HepG2 (cell line): ENCODE measurements around the gene CCDC174. TPM values are rescaled to one million over a fixed set of nuclear protein-coding genes. Genes with fewer than 3 reads are reported as not detected.

Experiments used
- ATAC-seq: fragments of 200-7000 bp; cut with Tn5 transposase; 3 replicates; pipeline ENCODE4 v1.9.1; 2020; ENCODE audit warnings: mild to moderate bottlenecking, moderate library complexity
- BruUV-seq: library from RNA; stranded (reverse); fragments of 400-500 nt; replicated peaks from 2 replicates; lab custom pipeline; 2021; lab: Mats Ljungman, UMichigan
- CTCF ChIA-PET: fragments of 300-600 bp; formaldehyde crosslinking; extraction: SDS; loops from one replicate; lab custom pipeline; 2021; ENCODE audit warnings: low total read pairs, inconsistent platforms, low intra/inter-chr PET ratio; lab: Yijun Ruan, JAX
- POLR2A ChIA-PET: fragments of 350-600 bp; sonication (Branson Sonifier 250); formaldehyde crosslinking; loops from one replicate; lab custom pipeline; 2020; ENCODE audit warnings: antibody characterized with exemption, inconsistent platforms; lab: Yijun Ruan, JAX
- DNase-seq: peaks from one replicate; pipeline ENCODE4 v3.0.0-alpha.2; 2015; ENCODE audit warnings: low spot score
- FAIRE-seq: peaks from 3 replicates; lab custom pipeline; 2011; peaks lifted over from hg19 to GRCh38; lab: Jason Lieb, UNC
- H2AFZ ChIP-seq: one replicate; pipeline ENCODE4 v1.6.1; 2011; ENCODE audit warnings: low read length, inconsistent platforms
- H3K27ac ChIP-seq: fragments of 300-600 bp; 3 replicates; pipeline ENCODE4 v1.8.0; 2011; ENCODE audit warnings: mixed run types, mild to moderate bottlenecking, mixed read lengths, low read length, inconsistent platforms; ENCODE audit not compliant: insufficient read depth; ENCODE audit errors: extremely low read length
- H3K27me3 ChIP-seq, 2 experiments: fragments of 200-600 bp in 1 of 2; 2 replicates in 1 of 2; 3 replicates in 1 of 2; pipeline versions ENCODE4 v1.6.0 to v1.8.0; 2011; ENCODE audit warnings: low read length in 2 of 2, mild to moderate bottlenecking in 2 of 2, moderate library complexity in 2 of 2, inconsistent platforms in 1 of 2; ENCODE audit not compliant: insufficient read depth in 2 of 2, control insufficient read depth in 1 of 2
- H3K36me3 ChIP-seq, 2 experiments: fragments of 200-600 bp in 1 of 2; replicated peaks in 1 of 2; 2 replicates in 1 of 2; 3 replicates in 1 of 2; pipeline versions ENCODE4 v1.5.1 to v1.8.0; 2011; ENCODE audit warnings: low read length in 2 of 2, inconsistent platforms in 1 of 2; ENCODE audit not compliant: insufficient read depth in 2 of 2, control insufficient read depth in 1 of 2
- H3K4me1 ChIP-seq: 2 replicates; pipeline ENCODE4 v1.5.1; 2012; ENCODE audit warnings: low read length, inconsistent platforms; ENCODE audit not compliant: insufficient read depth
- H3K4me2 ChIP-seq: 2 replicates; pipeline ENCODE4 v1.6.0; 2011; ENCODE audit warnings: low read depth, low read length, inconsistent platforms
- H3K4me3 ChIP-seq, 3 experiments: fragments of 200-600 bp in 1 of 3; sonication (generic), shearing (Covaris generic) in 1 of 3; replicated peaks in 1 of 3; 2 replicates each; pipeline ENCODE4 v1.5.1; 2011 to 2016; ENCODE audit warnings: low read length in 3 of 3, inconsistent platforms in 2 of 3, low read depth in 2 of 3, mild to moderate bottlenecking in 2 of 3, control low read depth in 1 of 3, mixed read lengths in 1 of 3; ENCODE audit not compliant: insufficient read depth in 1 of 3
- H3K79me2 ChIP-seq: one replicate; pipeline ENCODE4 v1.6.1; 2011; ENCODE audit warnings: low read length, inconsistent platforms; ENCODE audit not compliant: insufficient read depth
- H3K9ac ChIP-seq: 2 replicates; pipeline ENCODE4 v1.6.0; 2011; ENCODE audit warnings: mild to moderate bottlenecking, low read depth, low read length, inconsistent platforms; ENCODE audit not compliant: insufficient read depth
- H3K9me3 ChIP-seq: 2 replicates; pipeline ENCODE4 v1.5.1; 2012; ENCODE audit warnings: mild to moderate bottlenecking, low read length
- H4K20me1 ChIP-seq: 2 replicates; pipeline ENCODE4 v1.6.0; 2011; ENCODE audit warnings: inconsistent platforms, mild to moderate bottlenecking, low read length, moderate library complexity; ENCODE audit not compliant: insufficient read depth
- BHLHE40 ChIP-seq: IDR thresholded peaks from 2 replicates; pipeline ENCODE4 v1.6.1; 2011; ENCODE audit warnings: low read length, improper control_type of control experiment
- FLYWCH1 ChIP-seq: sonication (generic); formaldehyde crosslinking; IDR thresholded peaks from 2 replicates; pipeline ENCODE4 v1.8.1; 2023; ENCODE audit warnings: mild to moderate bottlenecking, missing genetic modification reagents
- HDAC2 ChIP-seq: sonication (generic); formaldehyde crosslinking; IDR thresholded peaks from 2 replicates; pipeline ENCODE4 v1.4.0; 2020; ENCODE audit warnings: missing genetic modification reagents
- PHF21A ChIP-seq: sonication (generic); formaldehyde crosslinking; IDR thresholded peaks from 2 replicates; pipeline ENCODE4 v1.5.0; 2020; ENCODE audit warnings: mild to moderate bottlenecking, missing genetic modification reagents
- STAG1 ChIP-seq: sonication (generic); formaldehyde crosslinking; IDR thresholded peaks from 2 replicates; pipeline ENCODE4 v1.4.0; 2020; ENCODE audit warnings: missing genetic modification reagents
- ZNF629 ChIP-seq: sonication (generic); formaldehyde crosslinking; conservative IDR thresholded peaks from 2 replicates; pipeline ENCODE4 v1.5.0; 2020; ENCODE audit warnings: missing genetic modification reagents
- WGBS: methylation state at CpG from one replicate; pipeline ENCODE4 v1.1.6; 2017; ENCODE audit warnings: low lambda C conversion rate; 5-methylcytosine and 5-hydroxymethylcytosine counted together
- in situ Hi-C: cut with HindIII; loops from 2 replicates; pipeline ENCODE4 v1.10.0; 2017; ENCODE audit warnings: low pct_unique_long_range_greater_than_20kb; ENCODE audit not compliant: extremely low pct_ligation_motif_present
- intact Hi-C: fragments of 100-400 bp; cut with micrococcal nuclease; formaldehyde crosslinking; loops from one replicate; pipeline ENCODE4 v1.10.0; 2022; ENCODE audit not compliant: unreplicated experiment
- polyA plus RNA-seq, 8 experiments: library from polyadenylated mRNA; depleted of rRNA in 3 of 8; stranded (reverse) in 7 of 8; unstranded in 1 of 8; fragments of >200 nt; fragmentation: Illumina TruSeq in 4 of 8; extraction: Trizol in 4 of 8; gene quantifications; 2 replicates each; pipeline versions ENCODE4 v1.2.1 to v1.2.3, GENCODE V29; 2011 to 2016; ENCODE audit warnings: low read depth in 4 of 8, missing spikeins in 1 of 8, mixed read lengths in 1 of 8; ENCODE audit not compliant: insufficient read depth in 1 of 8
- total RNA-seq, 5 experiments: library from RNA; depleted of rRNA; stranded (reverse); fragments of >200 nt; fragmentation: Illumina TruSeq; extraction: Trizol; gene quantifications; 2 replicates each; pipeline ENCODE4 v1.2.3, GENCODE V29; 2016; ENCODE audit warnings: low read depth in 1 of 5
- TF ChIP-seq, protein P1 (sequence below): sonication (generic); IDR thresholded peaks from 2 replicates; pipeline ENCODE4 v1.6.1; 2016; ENCODE audit warnings: low read depth, borderline replicate concordance
- TF ChIP-seq, protein P2 (sequence below): fragments of 450-650 bp; IDR thresholded peaks from 2 replicates; pipeline ENCODE4 v1.6.1; 2016
- TF ChIP-seq, protein P3 (sequence below): sonication (generic); formaldehyde crosslinking; IDR thresholded peaks from 2 replicates; pipeline ENCODE4 v1.5.0; 2020; ENCODE audit warnings: missing genetic modification reagents

Gene CCDC174
- total and polyA plus RNA-seq, 2 of the 13 experiments (the other 11 are each of a cell fraction or from before 2014, with no cell fraction given): 5.4 to 11.0 TPM

DNA sequence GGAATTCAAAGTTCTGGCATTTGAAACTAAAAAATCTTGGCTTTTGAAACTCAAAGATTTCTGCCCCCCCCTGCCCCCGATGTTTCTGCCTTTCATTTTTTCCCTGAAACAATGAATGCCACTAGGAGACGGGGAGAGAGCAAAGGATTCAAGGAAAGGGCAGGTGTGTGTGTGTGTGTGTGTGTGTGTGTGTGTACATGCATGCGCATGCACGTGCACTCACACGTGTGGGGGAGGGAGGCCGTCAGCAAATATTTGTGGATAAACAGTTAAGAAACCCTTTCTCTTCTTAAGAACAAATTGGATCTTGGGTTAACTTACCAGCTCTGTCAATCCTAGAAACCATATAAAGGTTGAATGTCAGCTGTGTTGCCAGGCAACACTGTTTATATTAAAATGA is 29.2 kb upstream of the CCDC174 start:
- FAIRE-seq: no peak
- no peaks in the 10 kb centered on the region for H3K79me2 ChIP-seq
- POLR2A ChIA-PET: no interaction called here
- 19% methylated on average over 6 of the region's 6 CpGs for WGBS
- DNase-seq: no peak
- peaks cover 9% of the 10 kb centered on the region for H3K4me1 ChIP-seq
- H3K27me3 ChIP-seq: peaks cover 1 to 17% of the 10 kb centered on the region in 2 experiments; a peak in 4 of 5 replicates
- no peak overlapping the region for H2AFZ ChIP-seq
- in situ Hi-C loops: no loop called here
- H4K20me1 ChIP-seq: no peaks in the 10 kb centered on the region
- TF ChIP-seq BHLHE40: 0 out of 2 replicates have a peak, but pooled peaks have one; percentile 41
- TF ChIP-seq, protein P1, sequence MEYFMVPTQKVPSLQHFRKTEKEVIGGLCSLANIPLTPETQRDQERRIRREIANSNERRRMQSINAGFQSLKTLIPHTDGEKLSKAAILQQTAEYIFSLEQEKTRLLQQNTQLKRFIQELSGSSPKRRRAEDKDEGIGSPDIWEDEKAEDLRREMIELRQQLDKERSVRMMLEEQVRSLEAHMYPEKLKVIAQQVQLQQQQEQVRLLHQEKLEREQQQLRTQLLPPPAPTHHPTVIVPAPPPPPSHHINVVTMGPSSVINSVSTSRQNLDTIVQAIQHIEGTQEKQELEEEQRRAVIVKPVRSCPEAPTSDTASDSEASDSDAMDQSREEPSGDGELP: no peak
- TF ChIP-seq, protein P2, sequence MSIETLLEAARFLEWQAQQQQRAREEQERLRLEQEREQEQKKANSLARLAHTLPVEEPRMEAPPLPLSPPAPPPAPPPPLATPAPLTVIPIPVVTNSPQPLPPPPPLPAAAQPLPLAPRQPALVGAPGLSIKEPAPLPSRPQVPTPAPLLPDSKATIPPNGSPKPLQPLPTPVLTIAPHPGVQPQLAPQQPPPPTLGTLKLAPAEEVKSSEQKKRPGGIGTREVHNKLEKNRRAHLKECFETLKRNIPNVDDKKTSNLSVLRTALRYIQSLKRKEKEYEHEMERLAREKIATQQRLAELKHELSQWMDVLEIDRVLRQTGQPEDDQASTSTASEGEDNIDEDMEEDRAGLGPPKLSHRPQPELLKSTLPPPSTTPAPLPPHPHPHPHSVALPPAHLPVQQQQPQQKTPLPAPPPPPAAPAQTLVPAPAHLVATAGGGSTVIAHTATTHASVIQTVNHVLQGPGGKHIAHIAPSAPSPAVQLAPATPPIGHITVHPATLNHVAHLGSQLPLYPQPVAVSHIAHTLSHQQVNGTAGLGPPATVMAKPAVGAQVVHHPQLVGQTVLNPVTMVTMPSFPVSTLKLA: peak; percentile 67
- TF ChIP-seq, all 625 proteins: peak for 2
- no peak for ATAC-seq
- Histone ChIP-seq H3K4me3 (no peak overlapping the region), H3K9me3 (no peaks in the 10 kb centered on the region), H3K9ac (no peak overlapping the region), H3K4me2 (no peak overlapping the region), H3K27ac (no peak overlapping the region), H3K36me3 (no peaks in the 10 kb centered on the region)
- CTCF ChIA-PET: no interaction called here
- intact Hi-C loops: no loop called here
- no TSS peak for BruUV-seq

DNA sequence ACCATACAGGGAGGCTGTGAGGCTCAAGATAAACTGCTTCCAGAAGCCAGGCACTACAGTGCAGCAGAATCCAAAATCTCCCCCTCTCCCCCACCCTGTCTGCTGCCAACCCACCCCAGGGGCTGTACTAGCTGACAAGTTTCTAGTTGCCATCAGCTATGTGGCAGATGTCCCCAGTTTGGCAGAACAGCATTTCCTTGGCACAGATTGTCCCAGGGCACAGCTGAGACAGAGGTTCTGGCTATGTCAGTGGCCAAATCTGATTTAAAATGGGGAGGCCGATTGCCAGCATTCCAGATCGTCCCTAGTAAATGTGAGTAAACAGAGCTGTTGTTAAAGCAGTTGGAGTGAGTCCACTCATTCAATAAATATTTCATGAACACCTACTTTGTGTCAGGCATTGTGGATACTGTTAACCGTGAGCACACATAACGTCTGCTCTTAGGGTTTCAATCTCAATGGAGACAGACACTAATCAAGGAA is 28.0 kb upstream of the CCDC174 start:
- H3K27ac ChIP-seq: no peak overlapping the region
- no peak overlapping the region for H3K9ac ChIP-seq
- H3K9me3 ChIP-seq: peaks cover 5% of the 10 kb centered on the region; the same call in 1 of the 2 replicates
- 19% methylated on average over 4 of the region's 4 CpGs for WGBS
- no peak overlapping the region for H3K4me3 ChIP-seq
- POLR2A ChIA-PET: no interaction called here
- no peak overlapping the region for H3K4me2 ChIP-seq
- H2AFZ ChIP-seq: no peak overlapping the region
- CTCF ChIA-PET: no interaction called here
- intact Hi-C loops: no loop called here
- ATAC-seq (no peak), FAIRE-seq (no peak), DNase-seq (no peak)
- no peaks in the 10 kb centered on the region for H3K36me3 ChIP-seq
- H3K79me2 ChIP-seq: no peaks in the 10 kb centered on the region
- no peaks in the 10 kb centered on the region for H4K20me1 ChIP-seq
- no TSS peak for BruUV-seq
- TF ChIP-seq ZNF629 (CRISPR knock-in tag) (no peak), FLYWCH1 (CRISPR knock-in tag) (no peak), PHF21A (CRISPR knock-in tag) (no peak), HDAC2 (CRISPR knock-in tag) (no peak), STAG1 (CRISPR knock-in tag) (no peak)
- TF ChIP-seq, protein P3, sequence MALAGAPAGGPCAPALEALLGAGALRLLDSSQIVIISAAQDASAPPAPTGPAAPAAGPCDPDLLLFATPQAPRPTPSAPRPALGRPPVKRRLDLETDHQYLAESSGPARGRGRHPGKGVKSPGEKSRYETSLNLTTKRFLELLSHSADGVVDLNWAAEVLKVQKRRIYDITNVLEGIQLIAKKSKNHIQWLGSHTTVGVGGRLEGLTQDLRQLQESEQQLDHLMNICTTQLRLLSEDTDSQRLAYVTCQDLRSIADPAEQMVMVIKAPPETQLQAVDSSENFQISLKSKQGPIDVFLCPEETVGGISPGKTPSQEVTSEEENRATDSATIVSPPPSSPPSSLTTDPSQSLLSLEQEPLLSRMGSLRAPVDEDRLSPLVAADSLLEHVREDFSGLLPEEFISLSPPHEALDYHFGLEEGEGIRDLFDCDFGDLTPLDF (CRISPR knock-in tag): no peak
- H3K27me3 ChIP-seq: peaks cover 1 to 18% of the 10 kb centered on the region in 2 experiments; a peak in 4 of 5 replicates
- no peaks in the 10 kb centered on the region for H3K4me1 ChIP-seq
- in situ Hi-C loops: no loop called here
